ENCODE results near the gene MARCO. TPM values are rescaled to one million over a fixed set of nuclear protein-coding genes. Genes with fewer than 3 reads are reported as not detected.

Gene MARCO
- total and polyA plus RNA-seq, 10 of the 15 experiments (the other 5 are each of a cell fraction or from before 2014, with no cell fraction given), result 0.13 to 0.67 (median 0.32) TPM; not detected in 5

DNA sequence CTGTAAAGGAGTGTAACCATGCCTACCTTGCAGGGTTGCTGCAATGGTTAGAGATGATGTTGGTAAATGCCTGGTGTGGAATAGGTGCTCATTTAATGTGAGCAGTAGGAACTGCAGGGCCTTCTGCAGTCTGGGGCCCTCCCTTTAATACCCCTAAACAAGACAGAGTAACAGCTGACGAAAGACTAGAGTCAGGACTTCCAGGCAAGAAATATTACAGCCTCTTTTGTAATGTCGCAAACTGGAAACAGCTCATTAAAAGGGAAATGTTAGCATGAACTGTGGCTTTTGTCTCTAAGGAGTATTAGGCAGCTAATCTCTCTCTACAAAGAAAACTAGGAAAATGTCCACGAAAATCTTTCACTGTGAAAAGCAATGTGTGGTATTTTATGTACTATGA, 26.0 kb downstream of the MARCO start (continued):
- TF ChIP-seq MXI1 (IDR thresholded peaks at IDR 0.05; ENCODE audit: low read depth, low read length), result no peak
- no peak for TF ChIP-seq SREBF2 (IDR thresholded peaks at IDR 0.05; ENCODE audit: low read length)
- TF ChIP-seq ETV6 (conservative IDR thresholded peaks at IDR 0.05 in 1 of 2, IDR thresholded peaks at IDR 0.05 in 1 of 2; ENCODE audit: borderline replicate concordance in 1 of 2, low read depth in 1 of 2), result no peak
- TF ChIP-seq CHD2 (IDR thresholded peaks at IDR 0.05; ENCODE audit: borderline replicate concordance, low read depth, low read length), result no peak
- no peak for TF ChIP-seq BACH1 (IDR thresholded peaks at IDR 0.05; ENCODE audit: borderline replicate concordance)

DNA sequence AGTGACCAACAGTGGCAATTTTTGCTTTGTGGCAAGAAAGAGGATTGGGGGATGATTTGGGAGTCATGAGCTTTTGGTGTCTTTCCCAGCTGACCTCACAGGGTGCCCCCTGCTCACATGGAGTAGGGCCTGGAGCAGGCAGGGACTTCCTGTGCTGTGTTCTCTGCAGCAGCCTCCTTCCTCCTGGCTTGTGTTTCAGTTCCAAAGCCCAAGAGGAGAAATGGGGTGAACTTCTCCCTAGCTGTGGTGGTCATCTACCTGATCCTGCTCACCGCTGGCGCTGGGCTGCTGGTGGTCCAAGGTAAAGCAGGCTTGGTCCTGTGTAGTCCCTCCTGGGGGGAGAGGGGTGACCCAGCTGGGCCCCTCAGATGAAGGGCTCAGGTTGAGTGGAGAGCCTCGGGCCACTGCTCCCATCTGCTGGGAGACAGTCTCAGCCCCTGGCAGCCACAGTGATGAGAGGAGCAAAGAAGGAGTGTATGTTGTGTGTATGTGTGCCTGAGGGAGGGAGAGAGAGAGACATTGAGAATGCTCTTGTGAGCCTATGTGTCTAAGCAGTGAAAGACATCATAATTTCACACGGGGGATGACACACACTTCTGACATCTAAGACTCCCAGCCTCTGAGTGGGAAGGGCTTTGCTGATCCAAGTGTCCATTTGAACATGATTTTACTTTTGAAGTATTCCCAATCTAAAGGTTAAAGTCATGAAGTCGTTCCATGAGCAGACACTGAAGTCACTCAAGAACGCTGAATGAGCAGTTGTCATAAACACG, 27.2 kb downstream of the MARCO start:
- intact Hi-C loops (cut with micrococcal nuclease; ENCODE audit: unreplicated experiment), result no loop called here
- no peak overlapping the region for H3K9ac ChIP-seq (ENCODE audit: control insufficient read depth, insufficient read depth, low read length)
- H4K20me1 ChIP-seq (ENCODE audit: control insufficient read depth, insufficient read depth), result no peaks in the 10 kb centered on the region; the same call in 1 of the 2 replicates
- ChIA-PET CTCF (no interaction called here), SMC1A (ENCODE audit: uncharacterized antibody, unreplicated experiment) (no interaction called here), RAD21 (ENCODE audit: unreplicated experiment) (no interaction called here), POLR2A (no interaction called here)
- no TSS peak for BruUV-seq (replicated peaks)
- H2AFZ ChIP-seq (ENCODE audit: control insufficient read depth, low read depth, low read length), result no peak overlapping the region
- no peaks in the 10 kb centered on the region for H3K79me2 ChIP-seq (ENCODE audit: control insufficient read depth, insufficient read depth, low read length)
- no peaks in the 10 kb centered on the region for H3K4me1 ChIP-seq (ENCODE audit: control insufficient read depth, insufficient read depth, low read length)
- WGBS (ENCODE audit: insufficient coverage, insufficient replicate concordance, low lambda C conversion rate, missing lambda C conversion rate), result 21% methylated on average over 7 of the region's 7 CpGs
- DNase-seq (ENCODE audit: low read depth, low spot score), result no peak
- FAIRE-seq, result no peak
- in situ Hi-C loops (cut with MboI), result no loop called here
- H3K27ac ChIP-seq (ENCODE audit: control insufficient read depth, insufficient read depth), result no peak overlapping the region
- ATAC-seq, result no peak
- no peaks in the 10 kb centered on the region for H3K36me3 ChIP-seq (ENCODE audit: control insufficient read depth in 2 of 2, insufficient read depth in 2 of 2, low read length in 1 of 2)
- H3K9me3 ChIP-seq (replicated peaks; ENCODE audit: control insufficient read depth, insufficient read depth, low read length), result no peaks in the 10 kb centered on the region
- H3K4me2 ChIP-seq (ENCODE audit: control insufficient read depth, insufficient read depth), result no peak overlapping the region
- H3K27me3 ChIP-seq (replicated peaks in 1 of 2; ENCODE audit: control insufficient read depth in 2 of 2, insufficient read depth in 2 of 2, low read length in 1 of 2), result peaks cover 2 to 3% of the 10 kb centered on the region in 2 experiments; a peak in 3 of 4 replicates
- H3K4me3 ChIP-seq, result no peak overlapping the region
- TF ChIP-seq TCF7 (IDR thresholded peaks at IDR 0.05; ENCODE audit: borderline replicate concordance), result no peak
- TF ChIP-seq, protein P1, sequence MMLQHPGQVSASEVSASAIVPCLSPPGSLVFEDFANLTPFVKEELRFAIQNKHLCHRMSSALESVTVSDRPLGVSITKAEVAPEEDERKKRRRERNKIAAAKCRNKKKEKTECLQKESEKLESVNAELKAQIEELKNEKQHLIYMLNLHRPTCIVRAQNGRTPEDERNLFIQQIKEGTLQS (IDR thresholded peaks at IDR 0.05; ENCODE audit: borderline replicate concordance, extremely low read depth, low read depth, low read length), result no peak
- TF ChIP-seq NR2C2 (IDR thresholded peaks at IDR 0.05; ENCODE audit: borderline replicate concordance, control insufficient read depth, insufficient read length, low read depth), result no peak
- TF ChIP-seq, protein P2, sequence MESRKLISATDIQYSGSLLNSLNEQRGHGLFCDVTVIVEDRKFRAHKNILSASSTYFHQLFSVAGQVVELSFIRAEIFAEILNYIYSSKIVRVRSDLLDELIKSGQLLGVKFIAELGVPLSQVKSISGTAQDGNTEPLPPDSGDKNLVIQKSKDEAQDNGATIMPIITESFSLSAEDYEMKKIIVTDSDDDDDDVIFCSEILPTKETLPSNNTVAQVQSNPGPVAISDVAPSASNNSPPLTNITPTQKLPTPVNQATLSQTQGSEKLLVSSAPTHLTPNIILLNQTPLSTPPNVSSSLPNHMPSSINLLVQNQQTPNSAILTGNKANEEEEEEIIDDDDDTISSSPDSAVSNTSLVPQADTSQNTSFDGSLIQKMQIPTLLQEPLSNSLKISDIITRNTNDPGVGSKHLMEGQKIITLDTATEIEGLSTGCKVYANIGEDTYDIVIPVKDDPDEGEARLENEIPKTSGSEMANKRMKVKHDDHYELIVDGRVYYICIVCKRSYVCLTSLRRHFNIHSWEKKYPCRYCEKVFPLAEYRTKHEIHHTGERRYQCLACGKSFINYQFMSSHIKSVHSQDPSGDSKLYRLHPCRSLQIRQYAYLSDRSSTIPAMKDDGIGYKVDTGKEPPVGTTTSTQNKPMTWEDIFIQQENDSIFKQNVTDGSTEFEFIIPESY (IDR thresholded peaks at IDR 0.05), result no peak
- TF ChIP-seq TBL1XR1 (IDR thresholded peaks at IDR 0.05; ENCODE audit: low read depth, low read length), result no peak
- TF ChIP-seq KLF5 (IDR thresholded peaks at IDR 0.05; ENCODE audit: partially characterized antibody), result no peak
- TF ChIP-seq GATAD2B (conservative IDR thresholded peaks at IDR 0.05; ENCODE audit: low read depth), result no peak
- TF ChIP-seq RAD21 (IDR thresholded peaks at IDR 0.05; ENCODE audit: insufficient read depth, low read depth, low read length), result no peak
- no peak for TF ChIP-seq MEF2B (IDR thresholded peaks at IDR 0.05; ENCODE audit: partially characterized antibody, poor library complexity, severe bottlenecking)
- no peak for TF ChIP-seq MXI1 (IDR thresholded peaks at IDR 0.05; ENCODE audit: low read depth, low read length)
- TF ChIP-seq RB1 (IDR thresholded peaks at IDR 0.05; ENCODE audit: borderline replicate concordance), result no peak
- TF ChIP-seq MTA2 (IDR thresholded peaks at IDR 0.05; ENCODE audit: low read depth), result no peak
- TF ChIP-seq CHD1 (IDR thresholded peaks at IDR 0.05; ENCODE audit: low read depth, low read length), result no peak
- TF ChIP-seq ZNF384 (IDR thresholded peaks at IDR 0.05; ENCODE audit: borderline replicate concordance, low read depth, low read length), result no peak
- no peak for TF ChIP-seq CEBPB (IDR thresholded peaks at IDR 0.05; ENCODE audit: borderline replicate concordance in 1 of 2, low read depth in 2 of 2, low read length in 2 of 2)
